GM12865 (cell line): Measurements from ENCODE around the gene FRZB.

ENCODE experiments used
- DNase-seq: peaks from one replicate; pipeline ENCODE4 v3.0.0; 2010; ENCODE audit warnings: low read depth
- H3K4me3 ChIP-seq: 2 replicates; pipeline ENCODE4 v1.5.1; 2011; ENCODE audit warnings: mild to moderate bottlenecking, low read depth, low read length, control low read depth
- CTCF ChIP-seq: IDR thresholded peaks from 2 replicates; pipeline ENCODE4 v1.5.1; 2011; ENCODE audit warnings: low read length, control low read depth, low read depth, inconsistent platforms; ENCODE audit not compliant: insufficient read depth; ENCODE audit errors: missing control alignments

Gene FRZB

GRCh38 chr2:182845794-182846417 is 20.5 kb downstream of the FRZB start:
- no peak for TF ChIP-seq CTCF
- DNase-seq, result no peak
- no peak overlapping the region for H3K4me3 ChIP-seq

DNA sequence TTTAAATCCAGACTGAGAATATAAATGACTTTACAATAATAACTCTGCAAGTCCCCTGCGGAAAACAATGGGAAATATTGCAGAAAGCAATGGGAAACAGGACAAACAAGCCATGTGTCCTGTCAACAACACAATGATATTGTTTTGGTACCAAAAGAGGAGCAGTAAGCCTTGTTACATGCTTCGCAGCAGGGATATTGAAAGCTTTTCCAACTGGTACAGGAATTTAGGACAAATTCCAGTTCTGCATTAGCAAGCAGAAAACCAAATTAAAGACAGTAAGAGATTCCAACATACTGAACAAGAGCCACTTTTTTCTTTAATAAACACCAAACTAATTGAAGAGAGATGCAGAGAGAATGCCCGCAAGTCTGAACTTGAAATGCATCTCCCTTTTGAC is 30.0 kb downstream of the FRZB start:
- no peak for TF ChIP-seq CTCF
- no peak overlapping the region for H3K4me3 ChIP-seq
- no peak for DNase-seq

DNA sequence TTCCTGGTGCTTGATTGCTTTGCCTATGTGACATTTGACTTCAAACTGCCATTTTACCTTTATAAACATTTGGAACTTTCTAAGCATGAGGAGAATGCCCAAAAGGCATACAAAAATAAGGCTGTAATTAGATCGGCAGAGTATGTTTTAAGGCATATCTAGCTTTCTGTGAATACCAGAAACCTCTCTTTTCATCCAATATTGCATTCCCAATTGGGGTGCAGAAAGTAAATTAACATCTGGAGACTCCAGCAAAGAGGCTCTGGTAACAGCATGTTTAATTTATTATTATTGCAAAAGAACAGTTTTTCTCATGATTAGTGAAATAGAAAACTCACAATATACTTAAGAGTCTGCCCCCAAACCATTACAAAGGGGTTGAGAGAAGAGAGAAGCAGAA is 32.1 kb downstream of the FRZB start:
- H3K4me3 ChIP-seq, result no peak overlapping the region
- DNase-seq, result no peak
- no peak for TF ChIP-seq CTCF

GRCh38 chr2:182833084-182833854 is 33.2 kb downstream of the FRZB start:
- no peak overlapping the region for H3K4me3 ChIP-seq
- no peak for TF ChIP-seq CTCF
- DNase-seq, result no peak

GRCh38 chr2:182831921-182832320 is 34.5 kb downstream of the FRZB start:
- TF ChIP-seq CTCF, result no peak
- DNase-seq, result no peak
- no peak overlapping the region for H3K4me3 ChIP-seq

DNA sequence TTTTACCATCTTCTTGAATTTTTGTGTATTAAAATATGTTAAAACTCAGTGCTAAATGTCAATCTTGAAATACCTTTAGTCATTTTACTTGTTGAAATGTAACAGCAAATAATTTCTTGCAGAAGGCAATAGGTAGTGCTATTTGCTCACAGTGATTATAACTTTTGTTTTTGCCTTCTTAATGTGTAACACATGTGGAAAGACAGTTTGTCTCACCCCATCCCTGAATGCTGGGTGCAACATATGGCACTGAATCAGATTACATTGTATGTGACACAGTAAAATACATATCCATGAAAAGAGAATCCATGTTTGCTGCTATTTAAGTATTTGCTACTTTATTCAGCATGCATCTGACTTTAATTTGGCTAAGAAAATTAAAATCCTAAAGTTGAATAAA is 35.3 kb downstream of the FRZB start:
- H3K4me3 ChIP-seq, result no peak overlapping the region
- no peak for TF ChIP-seq CTCF
- no peak for DNase-seq
